HG03354 (cell line): Measurements from ENCODE around the gene EMC7.
"Not testable (repeated sequence)": the region's sequence is repeated elsewhere in the genome, so short reads cannot be mapped to it uniquely, and the experiment has no call there.

Experiments used
- ATAC-seq: cut with Tn5 transposase; IDR thresholded peaks from one replicate; pipeline ENCODE4 v1.9.1; 2021; ENCODE audit warnings: mild to moderate bottlenecking; ENCODE audit not compliant: unreplicated experiment, poor library complexity, severe bottlenecking

Gene EMC7

GRCh38 chr15:34102175-34102925 lies 688 bp upstream of the EMC7 start:
- no peak for ATAC-seq

GRCh38 chr15:34099914-34100313 lies 1.7 kb downstream of the EMC7 start:
- no peak for ATAC-seq

GRCh38 chr15:34085746-34086145 lies 15.9 kb downstream of the EMC7 start:
- no peak for ATAC-seq

- no peak for ATAC-seq
Observed at GRCh38 chr15:34084086-34084485, 17.6 kb downstream of the EMC7 start.

GRCh38 chr15:34079904-34080303 lies 21.8 kb downstream of the EMC7 start:
- no peak for ATAC-seq

- no peak for ATAC-seq
Observed at GRCh38 chr15:34078900-34079299, 22.8 kb downstream of the EMC7 start.

- ATAC-seq = no peak
Observed at GRCh38 chr15:34076785-34077184, 24.9 kb downstream of the EMC7 start.

- no peak for ATAC-seq
Observed at GRCh38 chr15:34070003-34070402, 31.7 kb downstream of the EMC7 start.

- ATAC-seq = no peak
Observed at GRCh38 chr15:34065941-34066340, 35.7 kb downstream of the EMC7 start.

GRCh38 chr15:34065261-34065660 lies 36.4 kb downstream of the EMC7 start:
- ATAC-seq = no peak

GRCh38 chr15:34064438-34064837 lies 37.2 kb downstream of the EMC7 start:
- no peak for ATAC-seq

GRCh38 chr15:34059946-34060345 lies 41.7 kb downstream of the EMC7 start:
- ATAC-seq = no peak

- no peak for ATAC-seq
Observed at GRCh38 chr15:34059476-34059875, 42.2 kb downstream of the EMC7 start.

GRCh38 chr15:34056911-34057310 lies 44.8 kb downstream of the EMC7 start:
- no peak for ATAC-seq

GRCh38 chr15:34055868-34056595 lies 45.6 kb downstream of the EMC7 start:
- ATAC-seq = no peak

GRCh38 chr15:34054081-34054707 lies 47.5 kb downstream of the EMC7 start:
- ATAC-seq = no peak

- ATAC-seq = not testable (repeated sequence)
Observed at GRCh38 chr15:34050385-34050784, 51.3 kb downstream of the EMC7 start.

- ATAC-seq = no peak
Observed at GRCh38 chr15:34049112-34049511, 52.5 kb downstream of the EMC7 start.

GRCh38 chr15:34047893-34048775 lies 53.5 kb downstream of the EMC7 start:
- ATAC-seq = no peak
